NCI-H2029 treated with DMSO at 0.1 percent for 48 hours (cell line): Measurements from ENCODE around the gene RAB14.

Experiments
- DNase-seq: peaks from one replicate; lab custom pipeline; 2025; lab: John Stamatoyannopoulos, UW

Gene RAB14

GRCh38 chr9:121201738-121202533 lies at the start of gene RAB14:
TSS of gene RAB14 (minus strand) at chr9:121201869. CDS start at chr9:121193412, 8,457 bp downstream.
- DNase-seq = peak; percentile 99

GRCh38 chr9:121249563-121249962 lies 47.9 kb upstream of the RAB14 start:
- no peak for DNase-seq

GRCh38 chr9:121246821-121247561 lies 45.3 kb upstream of the RAB14 start:
- no peak for DNase-seq

- DNase-seq = no peak
Measured at GRCh38 chr9:121242959-121243346, 41.3 kb upstream of the RAB14 start.

GRCh38 chr9:121242219-121242958 lies 40.7 kb upstream of the RAB14 start:
- no peak for DNase-seq

GRCh38 chr9:121240472-121241135 lies 38.9 kb upstream of the RAB14 start:
- no peak for DNase-seq

GRCh38 chr9:121239851-121240250 lies 38.2 kb upstream of the RAB14 start:
- no peak for DNase-seq

GRCh38 chr9:121239071-121239470 lies 37.4 kb upstream of the RAB14 start:
- DNase-seq = no peak

- no peak for DNase-seq
Measured at GRCh38 chr9:121237916-121238315, 36.2 kb upstream of the RAB14 start.

- DNase-seq = no peak
Measured at GRCh38 chr9:121235512-121235911, 33.8 kb upstream of the RAB14 start.

GRCh38 chr9:121234832-121235161 lies 33.1 kb upstream of the RAB14 start:
- DNase-seq = no peak

- no peak for DNase-seq
Measured at GRCh38 chr9:121233906-121234831, 32.5 kb upstream of the RAB14 start.

- no peak for DNase-seq
Measured at GRCh38 chr9:121232251-121232650, 30.6 kb upstream of the RAB14 start.

- no peak for DNase-seq
Measured at GRCh38 chr9:121230256-121230655, 28.6 kb upstream of the RAB14 start.

GRCh38 chr9:121227862-121228261 lies 26.2 kb upstream of the RAB14 start:
- no peak for DNase-seq

GRCh38 chr9:121226175-121226574 lies 24.5 kb upstream of the RAB14 start:
- DNase-seq = no peak

- DNase-seq = no peak
Measured at GRCh38 chr9:121225240-121225639, 23.6 kb upstream of the RAB14 start.

- DNase-seq = peak; percentile 84
Measured at GRCh38 chr9:121222524-121223171, 21.0 kb upstream of the RAB14 start.

GRCh38 chr9:121221664-121222055 lies 20.0 kb upstream of the RAB14 start:
- DNase-seq = no peak

- DNase-seq = no peak
Measured at GRCh38 chr9:121220996-121221663, 19.5 kb upstream of the RAB14 start.
